Liver (tissue), 3 donors: Measurements from ENCODE around the gene LSM10.

ENCODE experiments used
- CTCF ChIP-seq: fragments of 150-350 bp; IDR thresholded peaks from 2 replicates; pipeline ENCODE4 v1.5.1; 2017; ENCODE audit warnings: improper control_type of control experiment, low read depth, low read length; ENCODE audit not compliant: missing input control
- RAD21 ChIP-seq, 2 donors: IDR thresholded peaks; 2 replicates each; pipeline ENCODE4 v1.6.1; 2016; ENCODE audit warnings: antibody characterized with exemption in 2 of 2, mild to moderate bottlenecking in 2 of 2
- YY1 ChIP-seq: IDR thresholded peaks from 2 replicates; pipeline ENCODE4 v1.6.1; 2016; ENCODE audit warnings: antibody characterized with exemption, mild to moderate bottlenecking
- TF ChIP-seq, protein P1 (sequence below): IDR thresholded peaks from 2 replicates; pipeline ENCODE4 v1.6.1; 2016; ENCODE audit warnings: antibody characterized with exemption, mild to moderate bottlenecking
- donor health status: healthy.
- donor health status: healthy.

- TF ChIP-seq, protein P1, sequence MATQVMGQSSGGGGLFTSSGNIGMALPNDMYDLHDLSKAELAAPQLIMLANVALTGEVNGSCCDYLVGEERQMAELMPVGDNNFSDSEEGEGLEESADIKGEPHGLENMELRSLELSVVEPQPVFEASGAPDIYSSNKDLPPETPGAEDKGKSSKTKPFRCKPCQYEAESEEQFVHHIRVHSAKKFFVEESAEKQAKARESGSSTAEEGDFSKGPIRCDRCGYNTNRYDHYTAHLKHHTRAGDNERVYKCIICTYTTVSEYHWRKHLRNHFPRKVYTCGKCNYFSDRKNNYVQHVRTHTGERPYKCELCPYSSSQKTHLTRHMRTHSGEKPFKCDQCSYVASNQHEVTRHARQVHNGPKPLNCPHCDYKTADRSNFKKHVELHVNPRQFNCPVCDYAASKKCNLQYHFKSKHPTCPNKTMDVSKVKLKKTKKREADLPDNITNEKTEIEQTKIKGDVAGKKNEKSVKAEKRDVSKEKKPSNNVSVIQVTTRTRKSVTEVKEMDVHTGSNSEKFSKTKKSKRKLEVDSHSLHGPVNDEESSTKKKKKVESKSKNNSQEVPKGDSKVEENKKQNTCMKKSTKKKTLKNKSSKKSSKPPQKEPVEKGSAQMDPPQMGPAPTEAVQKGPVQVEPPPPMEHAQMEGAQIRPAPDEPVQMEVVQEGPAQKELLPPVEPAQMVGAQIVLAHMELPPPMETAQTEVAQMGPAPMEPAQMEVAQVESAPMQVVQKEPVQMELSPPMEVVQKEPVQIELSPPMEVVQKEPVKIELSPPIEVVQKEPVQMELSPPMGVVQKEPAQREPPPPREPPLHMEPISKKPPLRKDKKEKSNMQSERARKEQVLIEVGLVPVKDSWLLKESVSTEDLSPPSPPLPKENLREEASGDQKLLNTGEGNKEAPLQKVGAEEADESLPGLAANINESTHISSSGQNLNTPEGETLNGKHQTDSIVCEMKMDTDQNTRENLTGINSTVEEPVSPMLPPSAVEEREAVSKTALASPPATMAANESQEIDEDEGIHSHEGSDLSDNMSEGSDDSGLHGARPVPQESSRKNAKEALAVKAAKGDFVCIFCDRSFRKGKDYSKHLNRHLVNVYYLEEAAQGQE: no peak
- TF ChIP-seq YY1 (no peak), CTCF (no peak), RAD21 (IDR thresholded peaks at IDR 0.05) (no peak)
These were observed 47.9 kb downstream of the LSM10 start for GRCh38 chr1:36349839-36350238.
